HepG2 (cell line): ENCODE results near the gene IFNLR1.

Source experiments
- BRD4 ChIP-seq: sonication (generic); formaldehyde crosslinking; IDR thresholded peaks from 2 replicates; pipeline ENCODE4 v1.4.0; 2020; ENCODE audit warnings: missing genetic modification reagents
- CBX5 ChIP-seq: sonication (generic); formaldehyde crosslinking; IDR thresholded peaks from 2 replicates; pipeline ENCODE4 v1.4.0; 2020; ENCODE audit warnings: missing genetic modification reagents, borderline replicate concordance
- MEIS2 ChIP-seq: sonication (generic); formaldehyde crosslinking; IDR thresholded peaks from 2 replicates; pipeline ENCODE4 v1.9.0; 2021; ENCODE audit warnings: mild to moderate bottlenecking, missing genetic modification reagents
- SALL1 ChIP-seq: sonication (generic); formaldehyde crosslinking; IDR thresholded peaks from 2 replicates; pipeline ENCODE4 v1.8.0; 2022; ENCODE audit warnings: mild to moderate bottlenecking, missing genetic modification reagents
- ZKSCAN1 ChIP-seq: fragments of 150-350 bp; IDR thresholded peaks from 2 replicates; pipeline ENCODE4 v1.6.1; 2014; ENCODE audit warnings: low read length
- ZNF143 ChIP-seq: sonication (generic); formaldehyde crosslinking; IDR thresholded peaks from 2 replicates; pipeline ENCODE4 v1.4.0; 2020; ENCODE audit warnings: missing genetic modification reagents
- ZNF335 ChIP-seq: sonication (generic); formaldehyde crosslinking; IDR thresholded peaks from 2 replicates; pipeline ENCODE4 v1.4.0; 2020; ENCODE audit warnings: missing genetic modification reagents
- ZNF510 ChIP-seq: sonication (generic); formaldehyde crosslinking; IDR thresholded peaks from 2 replicates; pipeline ENCODE4 v1.4.0; 2020; ENCODE audit warnings: low read depth, mild to moderate bottlenecking, missing genetic modification reagents
- TF ChIP-seq, protein P1 (sequence below), 2 experiments: sonication (generic) in 1 of 2; formaldehyde crosslinking in 1 of 2; IDR thresholded peaks; 2 replicates each; pipeline versions ENCODE4 v1.5.1 to v1.6.1; 2011 to 2020; ENCODE audit warnings: borderline replicate concordance in 1 of 2, low read depth in 1 of 2, low read length in 1 of 2, mild to moderate bottlenecking in 1 of 2, missing genetic modification reagents in 1 of 2, moderate library complexity in 1 of 2
- TF ChIP-seq, protein P2 (sequence below): sonication (generic); formaldehyde crosslinking; IDR thresholded peaks from 2 replicates; pipeline ENCODE4 v1.5.0; 2020; ENCODE audit warnings: mild to moderate bottlenecking, missing genetic modification reagents, moderate library complexity
- TF ChIP-seq, protein P3 (sequence below): sonication (generic); formaldehyde crosslinking; IDR thresholded peaks from 2 replicates; pipeline ENCODE4 v1.5.0; 2020; ENCODE audit warnings: missing genetic modification reagents

DNA sequence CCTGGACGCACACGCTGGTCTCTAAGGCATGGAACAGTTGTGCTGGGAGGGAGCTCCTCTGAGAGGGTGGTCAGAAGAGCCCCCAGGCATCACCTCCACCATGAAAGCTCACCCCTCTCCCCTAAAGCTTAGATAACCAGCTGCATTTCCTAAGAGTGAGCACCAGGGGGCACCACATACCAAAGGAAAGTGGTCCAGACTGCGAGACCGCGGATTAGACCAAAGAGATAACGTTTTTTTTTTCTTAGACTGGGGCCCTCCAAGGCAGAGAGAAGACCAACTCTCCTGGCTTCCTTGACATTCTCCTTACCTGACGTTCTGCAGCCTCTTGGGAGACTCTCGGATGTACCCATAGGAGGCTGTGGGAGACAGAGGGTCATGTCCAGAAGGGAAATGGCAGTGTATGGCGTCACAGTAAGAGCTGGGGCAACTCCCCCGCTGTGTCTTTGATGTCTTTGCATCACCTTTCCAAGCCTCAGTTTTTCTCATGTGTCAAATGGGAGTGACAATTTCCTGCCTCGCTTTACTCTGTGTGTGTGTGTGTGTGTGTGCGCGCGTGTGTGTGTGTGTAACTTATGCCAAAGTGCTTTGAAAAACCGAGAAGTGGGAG is 12.3 kb upstream of the IFNLR1 start:
- TF ChIP-seq, protein P1, sequence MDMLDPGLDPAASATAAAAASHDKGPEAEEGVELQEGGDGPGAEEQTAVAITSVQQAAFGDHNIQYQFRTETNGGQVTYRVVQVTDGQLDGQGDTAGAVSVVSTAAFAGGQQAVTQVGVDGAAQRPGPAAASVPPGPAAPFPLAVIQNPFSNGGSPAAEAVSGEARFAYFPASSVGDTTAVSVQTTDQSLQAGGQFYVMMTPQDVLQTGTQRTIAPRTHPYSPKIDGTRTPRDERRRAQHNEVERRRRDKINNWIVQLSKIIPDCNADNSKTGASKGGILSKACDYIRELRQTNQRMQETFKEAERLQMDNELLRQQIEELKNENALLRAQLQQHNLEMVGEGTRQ (IDR thresholded peaks at IDR 0.05; ENCODE audit: low read depth, low read length) = no peak
- TF ChIP-seq, protein P1 (CRISPR knock-in tag; IDR thresholded peaks at IDR 0.05; ENCODE audit: borderline replicate concordance) = no peak
- TF ChIP-seq ZNF143 (CRISPR knock-in tag) = no peak
- TF ChIP-seq, protein P2, sequence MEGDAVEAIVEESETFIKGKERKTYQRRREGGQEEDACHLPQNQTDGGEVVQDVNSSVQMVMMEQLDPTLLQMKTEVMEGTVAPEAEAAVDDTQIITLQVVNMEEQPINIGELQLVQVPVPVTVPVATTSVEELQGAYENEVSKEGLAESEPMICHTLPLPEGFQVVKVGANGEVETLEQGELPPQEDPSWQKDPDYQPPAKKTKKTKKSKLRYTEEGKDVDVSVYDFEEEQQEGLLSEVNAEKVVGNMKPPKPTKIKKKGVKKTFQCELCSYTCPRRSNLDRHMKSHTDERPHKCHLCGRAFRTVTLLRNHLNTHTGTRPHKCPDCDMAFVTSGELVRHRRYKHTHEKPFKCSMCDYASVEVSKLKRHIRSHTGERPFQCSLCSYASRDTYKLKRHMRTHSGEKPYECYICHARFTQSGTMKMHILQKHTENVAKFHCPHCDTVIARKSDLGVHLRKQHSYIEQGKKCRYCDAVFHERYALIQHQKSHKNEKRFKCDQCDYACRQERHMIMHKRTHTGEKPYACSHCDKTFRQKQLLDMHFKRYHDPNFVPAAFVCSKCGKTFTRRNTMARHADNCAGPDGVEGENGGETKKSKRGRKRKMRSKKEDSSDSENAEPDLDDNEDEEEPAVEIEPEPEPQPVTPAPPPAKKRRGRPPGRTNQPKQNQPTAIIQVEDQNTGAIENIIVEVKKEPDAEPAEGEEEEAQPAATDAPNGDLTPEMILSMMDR (CRISPR knock-in tag) = peak; percentile 90
- TF ChIP-seq BRD4 = no peak
- TF ChIP-seq ZNF510 (CRISPR knock-in tag) = no peak
- no peak for TF ChIP-seq ZNF335 (CRISPR knock-in tag)
- no peak for TF ChIP-seq ZKSCAN1
- TF ChIP-seq SALL1 = 0 out of 2 replicates have a peak, but pooled peaks have one; percentile 10
- no peak for TF ChIP-seq MEIS2 (CRISPR knock-in tag)
- no peak for TF ChIP-seq CBX5 (CRISPR knock-in tag)
- TF ChIP-seq, protein P3, sequence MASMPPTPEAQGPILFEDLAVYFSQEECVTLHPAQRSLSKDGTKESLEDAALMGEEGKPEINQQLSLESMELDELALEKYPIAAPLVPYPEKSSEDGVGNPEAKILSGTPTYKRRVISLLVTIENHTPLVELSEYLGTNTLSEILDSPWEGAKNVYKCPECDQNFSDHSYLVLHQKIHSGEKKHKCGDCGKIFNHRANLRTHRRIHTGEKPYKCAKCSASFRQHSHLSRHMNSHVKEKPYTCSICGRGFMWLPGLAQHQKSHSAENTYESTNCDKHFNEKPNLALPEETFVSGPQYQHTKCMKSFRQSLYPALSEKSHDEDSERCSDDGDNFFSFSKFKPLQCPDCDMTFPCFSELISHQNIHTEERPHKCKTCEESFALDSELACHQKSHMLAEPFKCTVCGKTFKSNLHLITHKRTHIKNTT (CRISPR knock-in tag) = no peak
